Thoracic aorta (tissue), 2 donors: ENCODE measurements around the gene RASGEF1B. TPM values are rescaled to one million over a fixed set of nuclear protein-coding genes. Genes with fewer than 3 reads are reported as not detected.
"Not testable (repeated sequence)": the region's sequence is repeated elsewhere in the genome, so short reads cannot be mapped to it uniquely, and the experiment has no call there.

Source experiments
- ATAC-seq: fragments of 150-250 bp; one replicate; pipeline ENCODE4 v1.8.0; 2017; ENCODE audit warnings: low read depth; ENCODE audit not compliant: insufficient number of reproducible peaks, low FRiP score
- DNase-seq: peaks from one replicate; pipeline ENCODE4 v3.0.0-alpha.2; 2020; ENCODE audit warnings: low spot score
- H3K27ac ChIP-seq, 2 donors: fragments of 200-600 bp; sonication (generic); 1 replicate in 1 of 2; 2 replicates in 1 of 2; pipeline ENCODE4 v1.5.1; 2016; ENCODE audit warnings: mild to moderate bottlenecking in 2 of 2, moderate library complexity in 2 of 2
- H3K27me3 ChIP-seq: fragments of 200-600 bp; sonication (generic); replicated peaks from 2 replicates; pipeline ENCODE4 v1.6.0; 2016; ENCODE audit warnings: mild to moderate bottlenecking; ENCODE audit not compliant: insufficient read depth
- H3K36me3 ChIP-seq: fragments of 200-600 bp; sonication (generic); one replicate; pipeline ENCODE4 v1.5.1; 2016
- H3K4me1 ChIP-seq, 2 donors: fragments of 200-600 bp; sonication (generic); 1 replicate in 1 of 2; 2 replicates in 1 of 2; pipeline versions ENCODE4 v1.5.1 to v1.6.0; 2016; ENCODE audit warnings: low read depth in 2 of 2, mild to moderate bottlenecking in 1 of 2; ENCODE audit not compliant: control insufficient read depth in 1 of 2
- H3K4me3 ChIP-seq: fragments of 200-600 bp; sonication (generic); 2 replicates; pipeline ENCODE4 v1.5.1; 2016; ENCODE audit warnings: mild to moderate bottlenecking
- H3K9me3 ChIP-seq: fragments of 200-600 bp; sonication (generic); 2 replicates; pipeline ENCODE4 v1.5.1; 2016
- total RNA-seq, 2 donors: library from RNA; depleted of rRNA; stranded (reverse); fragments of >200 nt; gene quantifications; one replicate each; pipeline versions ENCODE4 v1.1.0 to v1.2.3, GENCODE V29; 2016
- TF ChIP-seq, protein P1 (sequence below): fragments of 200-600 bp; sonication (generic); IDR thresholded peaks from one replicate; pipeline ENCODE4 v1.5.1; 2019; ENCODE audit warnings: antibody characterized with exemption

RASGEF1B gene
- total RNA-seq, 2 donors from 2014 or later, result 24.4 to 42.0 TPM

DNA sequence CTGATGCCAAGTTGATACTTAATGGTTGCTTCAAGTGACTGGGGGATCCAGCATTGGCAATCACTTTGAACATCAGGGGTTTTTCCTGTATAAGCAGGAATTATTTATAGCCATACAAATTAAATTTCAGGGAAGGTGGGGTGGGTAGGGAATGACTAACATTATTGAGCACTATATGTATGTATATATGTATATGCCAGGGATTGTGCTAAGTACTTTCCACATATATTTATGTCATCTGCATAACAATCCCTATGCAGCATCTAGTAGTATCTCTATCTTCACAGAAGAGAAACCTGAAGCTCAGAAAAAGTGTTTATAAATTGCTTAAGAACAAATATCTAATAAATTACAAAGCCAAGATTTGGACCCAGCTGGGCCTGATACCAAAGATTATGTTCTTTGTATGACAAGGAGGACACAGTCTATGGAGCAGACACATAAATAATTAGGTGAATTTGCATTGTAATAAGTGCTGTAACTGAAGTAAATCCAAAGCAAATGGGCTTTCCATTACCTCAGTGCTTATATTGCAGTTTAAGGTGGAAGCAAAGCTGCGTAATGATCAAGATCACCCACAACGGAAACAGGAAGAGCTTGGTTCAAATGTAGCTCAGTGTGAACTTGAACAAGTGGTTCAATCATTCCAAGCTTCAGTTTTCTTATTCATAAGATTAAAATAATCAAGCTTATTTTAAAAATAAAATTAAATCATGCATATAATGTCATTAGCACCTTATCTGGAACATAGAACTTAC, 18.9 kb upstream of the RASGEF1B start:
- TF ChIP-seq, protein P1, sequence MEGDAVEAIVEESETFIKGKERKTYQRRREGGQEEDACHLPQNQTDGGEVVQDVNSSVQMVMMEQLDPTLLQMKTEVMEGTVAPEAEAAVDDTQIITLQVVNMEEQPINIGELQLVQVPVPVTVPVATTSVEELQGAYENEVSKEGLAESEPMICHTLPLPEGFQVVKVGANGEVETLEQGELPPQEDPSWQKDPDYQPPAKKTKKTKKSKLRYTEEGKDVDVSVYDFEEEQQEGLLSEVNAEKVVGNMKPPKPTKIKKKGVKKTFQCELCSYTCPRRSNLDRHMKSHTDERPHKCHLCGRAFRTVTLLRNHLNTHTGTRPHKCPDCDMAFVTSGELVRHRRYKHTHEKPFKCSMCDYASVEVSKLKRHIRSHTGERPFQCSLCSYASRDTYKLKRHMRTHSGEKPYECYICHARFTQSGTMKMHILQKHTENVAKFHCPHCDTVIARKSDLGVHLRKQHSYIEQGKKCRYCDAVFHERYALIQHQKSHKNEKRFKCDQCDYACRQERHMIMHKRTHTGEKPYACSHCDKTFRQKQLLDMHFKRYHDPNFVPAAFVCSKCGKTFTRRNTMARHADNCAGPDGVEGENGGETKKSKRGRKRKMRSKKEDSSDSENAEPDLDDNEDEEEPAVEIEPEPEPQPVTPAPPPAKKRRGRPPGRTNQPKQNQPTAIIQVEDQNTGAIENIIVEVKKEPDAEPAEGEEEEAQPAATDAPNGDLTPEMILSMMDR, result no peak
- ATAC-seq (no peak), DNase-seq (no peak)
- Histone ChIP-seq H3K36me3 (no peaks in the 10 kb centered on the region), H3K4me1 (peaks cover 0 to 8% of the 10 kb centered on the region in 2 donors), H3K9me3 (no peaks in the 10 kb centered on the region), H3K27ac (no peak overlapping the region), H3K27me3 (no peaks in the 10 kb centered on the region), H3K4me3 (no peak overlapping the region)

GRCh38 chr4:81486502-81486901, 14.8 kb upstream of the RASGEF1B start:
- H3K27me3 ChIP-seq, result no peaks in the 10 kb centered on the region
- TF ChIP-seq, protein P1, result no peak
- ATAC-seq, result no peak
- H3K36me3 ChIP-seq, result no peaks in the 10 kb centered on the region
- H3K4me1 ChIP-seq, result no peaks in the 10 kb centered on the region
- no peak overlapping the region for H3K27ac ChIP-seq
- H3K9me3 ChIP-seq, result no peaks in the 10 kb centered on the region
- no peak overlapping the region for H3K4me3 ChIP-seq
- no peak for DNase-seq

DNA sequence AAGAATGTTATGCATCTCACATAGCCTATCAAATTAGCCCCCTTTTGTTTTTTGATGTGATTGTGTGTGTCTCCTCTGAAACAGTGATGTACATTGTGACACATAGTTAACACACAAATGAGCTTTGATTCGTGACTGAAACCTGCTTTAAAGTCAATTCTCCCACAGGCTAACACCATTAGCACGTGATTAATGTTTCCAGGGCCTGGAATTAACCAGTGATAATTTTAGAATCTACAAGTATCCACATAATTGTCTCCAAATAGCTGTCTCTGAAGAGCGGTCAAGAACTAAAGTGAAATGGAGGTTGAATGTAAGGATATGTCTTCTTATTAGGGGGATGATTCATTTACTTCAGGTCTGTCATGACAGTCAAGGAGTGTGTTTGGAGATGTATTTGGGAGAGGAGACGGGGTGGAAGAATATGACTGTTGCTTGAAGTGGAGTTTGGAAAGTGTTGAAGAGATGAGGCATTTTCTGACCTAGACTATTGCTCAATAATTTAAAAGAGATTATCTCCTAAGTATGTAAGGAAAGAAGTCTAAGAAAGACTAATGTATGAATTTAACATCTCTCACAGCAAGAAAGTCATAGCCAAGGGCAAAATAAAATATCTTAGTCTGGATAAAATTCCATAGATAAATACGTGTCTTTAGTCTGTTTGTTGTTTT, 13.7 kb upstream of the RASGEF1B start:
- Histone ChIP-seq H3K27ac (no peak overlapping the region), H3K9me3 (no peaks in the 10 kb centered on the region), H3K27me3 (no peaks in the 10 kb centered on the region), H3K4me3 (no peak overlapping the region), H3K36me3 (no peaks in the 10 kb centered on the region), H3K4me1 (no peaks in the 10 kb centered on the region)
- DNase-seq, result no peak
- no peak for ATAC-seq
- TF ChIP-seq, protein P1, result no peak

GRCh38 chr4:81482326-81482725, 10.6 kb upstream of the RASGEF1B start:
- H3K36me3 ChIP-seq, result no peaks in the 10 kb centered on the region
- H3K4me1 ChIP-seq, result no peaks in the 10 kb centered on the region
- TF ChIP-seq, protein P1, result no peak
- H3K27me3 ChIP-seq, result no peaks in the 10 kb centered on the region
- ATAC-seq (no peak), DNase-seq (no peak)
- no peak overlapping the region for H3K27ac ChIP-seq
- no peak overlapping the region for H3K4me3 ChIP-seq
- no peaks in the 10 kb centered on the region for H3K9me3 ChIP-seq

GRCh38 chr4:81481151-81481550, 9.4 kb upstream of the RASGEF1B start:
- TF ChIP-seq, protein P1, result no peak
- Histone ChIP-seq H3K4me3 (no peak overlapping the region), H3K27me3 (no peaks in the 10 kb centered on the region), H3K9me3 (no peaks in the 10 kb centered on the region), H3K4me1 (no peaks in the 10 kb centered on the region), H3K27ac (no peak overlapping the region), H3K36me3 (no peaks in the 10 kb centered on the region)
- ATAC-seq, result no peak
- DNase-seq, result no peak

GRCh38 chr4:81479573-81479972, 7.9 kb upstream of the RASGEF1B start:
- not testable (repeated sequence) for H3K4me1 ChIP-seq, H3K36me3 ChIP-seq, H3K27me3 ChIP-seq, DNase-seq, H3K9me3 ChIP-seq, H3K4me3 ChIP-seq, H3K27ac ChIP-seq, ATAC-seq

GRCh38 chr4:81473331-81474265, 1.9 kb upstream of the RASGEF1B start:
- H3K4me3 ChIP-seq, H3K9me3 ChIP-seq, H3K36me3 ChIP-seq, DNase-seq, ATAC-seq, H3K27me3 ChIP-seq, H3K27ac ChIP-seq: not testable (repeated sequence)
- H3K4me1 ChIP-seq, result peaks cover 5 to 29% of the 10 kb centered on the region in 2 donors
